Activated T-cell treated with anti-CD3 and anti-CD28 coated beads, Interleukin-2, amount 50 U/mL, for 24 hours (primary cell): Measurements from ENCODE around the gene GPC5.

ENCODE experiments used
- DNase-seq: peaks from one replicate; pipeline ENCODE4 v3.0.0-alpha.2; 2020
- H3K27ac Mint-ChIP-seq: 2 replicates; pipeline ENCODE4 v1.8.0; 2020; ENCODE audit warnings: mild to moderate bottlenecking, mixed read lengths
- H3K27me3 Mint-ChIP-seq: 2 replicates; pipeline ENCODE4 v1.8.0; 2020; ENCODE audit warnings: mixed read lengths
- H3K36me3 Mint-ChIP-seq: 2 replicates; pipeline ENCODE4 v1.8.0; 2020; ENCODE audit warnings: low read depth, mixed read lengths
- H3K4me1 Mint-ChIP-seq: 2 replicates; pipeline ENCODE4 v1.8.0; 2020; ENCODE audit warnings: low read depth, mixed read lengths
- H3K4me3 Mint-ChIP-seq: 2 replicates; pipeline ENCODE4 v1.8.0; 2020; ENCODE audit warnings: mild to moderate bottlenecking, moderate library complexity, mixed read lengths
- H3K9me3 Mint-ChIP-seq: 2 replicates; pipeline ENCODE4 v1.8.0; 2020; ENCODE audit warnings: mixed read lengths

GPC5 gene

GRCh38 chr13:91804724-91805123, 406.3 kb downstream of the GPC5 start:
- H3K27me3 Mint-ChIP-seq, result no peaks in the 10 kb centered on the region
- no peak for DNase-seq
- no peak overlapping the region for H3K27ac Mint-ChIP-seq
- no peaks in the 10 kb centered on the region for H3K4me1 Mint-ChIP-seq
- no peaks in the 10 kb centered on the region for H3K36me3 Mint-ChIP-seq
- H3K4me3 Mint-ChIP-seq, result no peak overlapping the region
- no peaks in the 10 kb centered on the region for H3K9me3 Mint-ChIP-seq

GRCh38 chr13:91805605-91806004, 407.2 kb downstream of the GPC5 start:
- no peak overlapping the region for H3K27ac Mint-ChIP-seq
- H3K36me3 Mint-ChIP-seq, result no peaks in the 10 kb centered on the region
- H3K9me3 Mint-ChIP-seq, result no peaks in the 10 kb centered on the region
- no peaks in the 10 kb centered on the region for H3K4me1 Mint-ChIP-seq
- H3K4me3 Mint-ChIP-seq, result no peak overlapping the region
- H3K27me3 Mint-ChIP-seq, result no peaks in the 10 kb centered on the region
- DNase-seq, result no peak

GRCh38 chr13:91809161-91809560, 410.7 kb downstream of the GPC5 start:
- DNase-seq, result no peak
- no peaks in the 10 kb centered on the region for H3K4me1 Mint-ChIP-seq
- H3K27me3 Mint-ChIP-seq, result no peaks in the 10 kb centered on the region
- H3K9me3 Mint-ChIP-seq, result no peaks in the 10 kb centered on the region
- H3K4me3 Mint-ChIP-seq, result no peak overlapping the region
- no peaks in the 10 kb centered on the region for H3K36me3 Mint-ChIP-seq
- no peak overlapping the region for H3K27ac Mint-ChIP-seq

GRCh38 chr13:91813253-91813652, 414.8 kb downstream of the GPC5 start:
- Mint-ChIP-seq H3K27ac (no peak overlapping the region), H3K4me3 (no peak overlapping the region)

GRCh38 chr13:91816263-91816807, 417.9 kb downstream of the GPC5 start:
- H3K27ac Mint-ChIP-seq, result no peak overlapping the region
- no peak for DNase-seq
- no peaks in the 10 kb centered on the region for H3K27me3 Mint-ChIP-seq
- H3K9me3 Mint-ChIP-seq, result no peaks in the 10 kb centered on the region
- H3K4me3 Mint-ChIP-seq, result no peak overlapping the region
- no peaks in the 10 kb centered on the region for H3K36me3 Mint-ChIP-seq
- no peaks in the 10 kb centered on the region for H3K4me1 Mint-ChIP-seq

More at GRCh38 chr13:91813253-91813652, 414.8 kb downstream of the GPC5 start:
- H3K9me3 Mint-ChIP-seq, result no peaks in the 10 kb centered on the region
- H3K27me3 Mint-ChIP-seq, result no peaks in the 10 kb centered on the region
- no peaks in the 10 kb centered on the region for H3K4me1 Mint-ChIP-seq
- DNase-seq, result no peak
- no peaks in the 10 kb centered on the region for H3K36me3 Mint-ChIP-seq

GRCh38 chr13:91817250-91817649, 418.8 kb downstream of the GPC5 start:
- H3K27ac Mint-ChIP-seq, result no peak overlapping the region
- no peaks in the 10 kb centered on the region for H3K4me1 Mint-ChIP-seq
- no peaks in the 10 kb centered on the region for H3K36me3 Mint-ChIP-seq
- no peak for DNase-seq
- H3K27me3 Mint-ChIP-seq, result no peaks in the 10 kb centered on the region
- H3K4me3 Mint-ChIP-seq, result no peak overlapping the region
- no peaks in the 10 kb centered on the region for H3K9me3 Mint-ChIP-seq

- Mint-ChIP-seq H3K27ac (no peak overlapping the region), H3K4me3 (no peak overlapping the region), H3K9me3 (peaks cover 5% of the 10 kb centered on the region), H3K4me1 (no peaks in the 10 kb centered on the region), H3K36me3 (no peaks in the 10 kb centered on the region), H3K27me3 (no peaks in the 10 kb centered on the region)
- DNase-seq, result no peak
Observed at GRCh38 chr13:91824416-91824815, 426.0 kb downstream of the GPC5 start.

GRCh38 chr13:91825516-91825915, 427.1 kb downstream of the GPC5 start:
- Mint-ChIP-seq H3K27ac (no peak overlapping the region), H3K9me3 (peaks cover 9% of the 10 kb centered on the region), H3K4me1 (no peaks in the 10 kb centered on the region), H3K36me3 (no peaks in the 10 kb centered on the region), H3K4me3 (no peak overlapping the region), H3K27me3 (no peaks in the 10 kb centered on the region)
- no peak for DNase-seq

- Mint-ChIP-seq H3K27me3 (no peaks in the 10 kb centered on the region), H3K4me1 (no peaks in the 10 kb centered on the region), H3K9me3 (peaks cover 8% of the 10 kb centered on the region), H3K27ac (no peak overlapping the region), H3K36me3 (no peaks in the 10 kb centered on the region), H3K4me3 (no peak overlapping the region)
- DNase-seq, result no peak
Observed at GRCh38 chr13:91836553-91836952, 438.1 kb downstream of the GPC5 start.

- Mint-ChIP-seq H3K36me3 (no peaks in the 10 kb centered on the region), H3K27me3 (no peaks in the 10 kb centered on the region), H3K4me3 (no peak overlapping the region), H3K9me3 (peaks cover 5% of the 10 kb centered on the region), H3K4me1 (no peaks in the 10 kb centered on the region), H3K27ac (no peak overlapping the region)
- DNase-seq, result no peak
Observed at GRCh38 chr13:91845612-91846011, 447.2 kb downstream of the GPC5 start.

- no peaks in the 10 kb centered on the region for H3K36me3 Mint-ChIP-seq
- DNase-seq, result no peak
- H3K27ac Mint-ChIP-seq, result no peak overlapping the region
- no peaks in the 10 kb centered on the region for H3K27me3 Mint-ChIP-seq
- H3K9me3 Mint-ChIP-seq, result no peaks in the 10 kb centered on the region
- no peaks in the 10 kb centered on the region for H3K4me1 Mint-ChIP-seq
- no peak overlapping the region for H3K4me3 Mint-ChIP-seq
Observed at GRCh38 chr13:91863699-91864098, 465.3 kb downstream of the GPC5 start.

GRCh38 chr13:91868351-91868750, 469.9 kb downstream of the GPC5 start:
- no peaks in the 10 kb centered on the region for H3K36me3 Mint-ChIP-seq
- no peak for DNase-seq
- no peaks in the 10 kb centered on the region for H3K9me3 Mint-ChIP-seq
- no peaks in the 10 kb centered on the region for H3K27me3 Mint-ChIP-seq
- no peaks in the 10 kb centered on the region for H3K4me1 Mint-ChIP-seq
- H3K27ac Mint-ChIP-seq, result no peak overlapping the region
- H3K4me3 Mint-ChIP-seq, result no peak overlapping the region

- DNase-seq, result no peak
- Mint-ChIP-seq H3K27me3 (no peaks in the 10 kb centered on the region), H3K36me3 (no peaks in the 10 kb centered on the region), H3K4me1 (no peaks in the 10 kb centered on the region), H3K4me3 (no peak overlapping the region), H3K9me3 (peaks cover 3% of the 10 kb centered on the region), H3K27ac (no peak overlapping the region)
Observed at GRCh38 chr13:91878491-91878890, 480.1 kb downstream of the GPC5 start.

- Mint-ChIP-seq H3K36me3 (no peaks in the 10 kb centered on the region), H3K9me3 (peaks cover 3% of the 10 kb centered on the region), H3K27ac (no peak overlapping the region), H3K4me1 (no peaks in the 10 kb centered on the region), H3K27me3 (no peaks in the 10 kb centered on the region), H3K4me3 (no peak overlapping the region)
- no peak for DNase-seq
Observed at GRCh38 chr13:91879360-91879759, 480.9 kb downstream of the GPC5 start.

- Mint-ChIP-seq H3K27ac (no peak overlapping the region), H3K36me3 (no peaks in the 10 kb centered on the region), H3K9me3 (peaks cover 3% of the 10 kb centered on the region), H3K4me3 (no peak overlapping the region), H3K4me1 (no peaks in the 10 kb centered on the region), H3K27me3 (no peaks in the 10 kb centered on the region)
- DNase-seq, result no peak
Observed at GRCh38 chr13:91882918-91883317, 484.5 kb downstream of the GPC5 start.

- Mint-ChIP-seq H3K27me3 (no peaks in the 10 kb centered on the region), H3K4me1 (no peaks in the 10 kb centered on the region), H3K36me3 (no peaks in the 10 kb centered on the region), H3K4me3 (no peak overlapping the region), H3K27ac (no peak overlapping the region), H3K9me3 (peaks cover 4% of the 10 kb centered on the region)
- DNase-seq, result no peak
Observed at GRCh38 chr13:91889641-91890040, 491.2 kb downstream of the GPC5 start.
